Neural cell (in vitro differentiated cells): Measurements from ENCODE around the gene SPR.

Experiments used
- EZH2 ChIP-seq: fragments of 200-600, 300-800 bp; shearing (Covaris generic), sonication (generic); IDR thresholded peaks from 2 replicates; pipeline ENCODE4 v1.6.1; 2014; ENCODE audit warnings: antibody characterized with exemption, low read length, borderline replicate concordance, mild to moderate bottlenecking; ENCODE audit not compliant: insufficient read depth, poor library complexity, severe bottlenecking
- TF ChIP-seq, protein P1 (sequence below): fragments of 450-650 bp; IDR thresholded peaks from 2 replicates; pipeline ENCODE4 v1.5.1; 2014; ENCODE audit warnings: antibody characterized with exemption, mild to moderate bottlenecking, moderate library complexity; ENCODE audit not compliant: poor library complexity, severe bottlenecking

DNA sequence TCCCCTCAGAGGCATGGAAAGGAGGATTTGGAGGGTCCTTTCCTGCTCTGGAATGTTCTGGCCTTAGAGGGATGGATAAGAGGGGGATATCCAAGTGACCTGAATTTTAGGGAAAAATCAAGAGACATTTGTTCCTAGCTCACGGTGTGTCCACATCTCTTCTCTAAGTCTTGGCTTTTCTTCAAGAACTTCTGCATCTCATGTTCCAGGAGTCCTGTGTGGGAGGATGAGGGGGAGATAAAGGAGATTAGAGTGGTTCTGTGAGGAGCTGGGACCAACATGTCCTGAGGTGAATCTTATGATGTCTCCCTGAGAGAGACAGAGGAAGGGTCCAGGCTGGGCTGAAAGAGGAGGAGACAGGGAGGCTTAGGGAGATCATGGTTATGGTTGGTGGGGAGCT is 41.8 kb downstream of the SPR start:
- TF ChIP-seq, protein P1, sequence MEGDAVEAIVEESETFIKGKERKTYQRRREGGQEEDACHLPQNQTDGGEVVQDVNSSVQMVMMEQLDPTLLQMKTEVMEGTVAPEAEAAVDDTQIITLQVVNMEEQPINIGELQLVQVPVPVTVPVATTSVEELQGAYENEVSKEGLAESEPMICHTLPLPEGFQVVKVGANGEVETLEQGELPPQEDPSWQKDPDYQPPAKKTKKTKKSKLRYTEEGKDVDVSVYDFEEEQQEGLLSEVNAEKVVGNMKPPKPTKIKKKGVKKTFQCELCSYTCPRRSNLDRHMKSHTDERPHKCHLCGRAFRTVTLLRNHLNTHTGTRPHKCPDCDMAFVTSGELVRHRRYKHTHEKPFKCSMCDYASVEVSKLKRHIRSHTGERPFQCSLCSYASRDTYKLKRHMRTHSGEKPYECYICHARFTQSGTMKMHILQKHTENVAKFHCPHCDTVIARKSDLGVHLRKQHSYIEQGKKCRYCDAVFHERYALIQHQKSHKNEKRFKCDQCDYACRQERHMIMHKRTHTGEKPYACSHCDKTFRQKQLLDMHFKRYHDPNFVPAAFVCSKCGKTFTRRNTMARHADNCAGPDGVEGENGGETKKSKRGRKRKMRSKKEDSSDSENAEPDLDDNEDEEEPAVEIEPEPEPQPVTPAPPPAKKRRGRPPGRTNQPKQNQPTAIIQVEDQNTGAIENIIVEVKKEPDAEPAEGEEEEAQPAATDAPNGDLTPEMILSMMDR: no peak
- no peak for TF ChIP-seq EZH2
